K562 (cell line): ENCODE data around the gene FXYD4. TPM values are rescaled to one million over a fixed set of nuclear protein-coding genes. Genes with fewer than 3 reads are reported as not detected.

Experiments used
- ATAC-seq: fragments of 200-7000 bp; cut with Tn5 transposase; 3 replicates; pipeline ENCODE4 v1.9.1; 2020; ENCODE audit warnings: moderate library complexity
- BruUV-seq: library from RNA; stranded (reverse); fragments of 400-500 nt; replicated peaks from 2 replicates; lab custom pipeline; 2021; lab: Mats Ljungman, UMichigan
- CTCF ChIA-PET: fragments of 300-600 bp; formaldehyde crosslinking; extraction: SDS; loops from one replicate; lab custom pipeline; 2021; ENCODE audit warnings: low intra/inter-chr PET ratio; lab: Yijun Ruan, JAX
- POLR2A ChIA-PET: fragments of 300-600, 350-650 bp; sonication (Branson Sonifier 250); formaldehyde crosslinking; extraction: SDS; loops from one replicate; lab custom pipeline; 2021; ENCODE audit warnings: antibody characterized with exemption, inconsistent platforms; lab: Yijun Ruan, JAX
- DNase-seq, 4 experiments: peaks; one replicate each; pipeline versions ENCODE4 v3.0.0 to v3.0.0-alpha.2; 2011 to 2018; ENCODE audit warnings: low spot score in 3 of 4, mixed read lengths in 3 of 4; ENCODE audit errors: extremely low read depth in 1 of 4
- FAIRE-seq: peaks from 2 replicates; lab custom pipeline; 2011; peaks lifted over from hg19 to GRCh38; lab: Jason Lieb, UNC
- H2AFZ ChIP-seq: 2 replicates; pipeline ENCODE4 v1.6.0; 2011; ENCODE audit warnings: low read depth, low read length, control low read depth, inconsistent platforms
- H3K27ac ChIP-seq: fragments of 200-600 bp; 3 replicates; pipeline ENCODE4 v1.8.0; 2011; ENCODE audit warnings: low read depth, mild to moderate bottlenecking, control low read depth, inconsistent platforms, low read length, moderate library complexity, mixed read lengths; ENCODE audit errors: extremely low read depth
- H3K27me3 ChIP-seq, 2 experiments: fragments of 300-600 bp in 1 of 2; 2 replicates in 1 of 2; 3 replicates in 1 of 2; pipeline versions ENCODE4 v1.6.0 to v1.8.0; 2011; ENCODE audit warnings: inconsistent platforms in 2 of 2, low read length in 2 of 2, mild to moderate bottlenecking in 1 of 2, mixed read lengths in 1 of 2, moderate library complexity in 1 of 2; ENCODE audit not compliant: control insufficient read depth in 2 of 2, insufficient read depth in 2 of 2
- H3K36me3 ChIP-seq: fragments of 300-600 bp; 3 replicates; pipeline ENCODE4 v1.8.0; 2011; ENCODE audit warnings: mild to moderate bottlenecking, low read length, inconsistent platforms; ENCODE audit not compliant: control insufficient read depth, insufficient read depth
- H3K4me1 ChIP-seq, 2 experiments: fragments of 200-600 bp in 1 of 2; replicated peaks in 1 of 2; 2 replicates in 1 of 2; 3 replicates in 1 of 2; pipeline versions ENCODE4 v1.5.1 to v1.8.0; 2011; ENCODE audit warnings: inconsistent platforms in 2 of 2, low read length in 2 of 2, mild to moderate bottlenecking in 1 of 2, mixed read lengths in 1 of 2, moderate library complexity in 1 of 2; ENCODE audit not compliant: control insufficient read depth in 2 of 2, insufficient read depth in 2 of 2
- H3K4me2 ChIP-seq: 2 replicates; pipeline ENCODE4 v1.6.1; 2011; ENCODE audit warnings: low read length, control low read depth, inconsistent platforms, mixed read lengths; ENCODE audit not compliant: insufficient read depth
- H3K4me3 ChIP-seq: fragments of 200-600 bp; sonication (generic), shearing (Covaris generic); 2 replicates; pipeline ENCODE4 v1.5.1; 2016; ENCODE audit warnings: control low read depth, inconsistent platforms
- H3K79me2 ChIP-seq: fragments of 200-600 bp; 3 replicates; pipeline ENCODE4 v1.8.0; 2011; ENCODE audit warnings: low read length, inconsistent platforms; ENCODE audit not compliant: control insufficient read depth, insufficient read depth
- H3K9ac ChIP-seq, 2 experiments: 2 replicates each; pipeline versions ENCODE4 v1.6.0 to v1.6.1; 2011; ENCODE audit warnings: low read depth in 2 of 2, low read length in 2 of 2, control low read depth in 1 of 2, inconsistent platforms in 1 of 2, mild to moderate bottlenecking in 1 of 2, mixed read lengths in 1 of 2; ENCODE audit not compliant: insufficient read depth in 1 of 2
- H3K9me1 ChIP-seq: one replicate; pipeline ENCODE4 v1.6.0; 2011; ENCODE audit warnings: inconsistent platforms, mild to moderate bottlenecking, low read length, moderate library complexity; ENCODE audit not compliant: control insufficient read depth, insufficient read depth
- H3K9me3 ChIP-seq: replicated peaks from 2 replicates; pipeline ENCODE4 v1.5.1; 2011; ENCODE audit warnings: low read depth, low read length, inconsistent platforms; ENCODE audit not compliant: control insufficient read depth, insufficient read depth
- H4K20me1 ChIP-seq: replicated peaks from 2 replicates; pipeline ENCODE4 v1.6.1; 2011; ENCODE audit warnings: low read length, inconsistent platforms, mixed read lengths; ENCODE audit not compliant: control insufficient read depth, insufficient read depth
- CBX1 ChIP-seq: sonication (generic); IDR thresholded peaks from 2 replicates; pipeline ENCODE4 v1.6.1; 2016; ENCODE audit warnings: antibody characterized with exemption, low read depth, mild to moderate bottlenecking
- ELF4 ChIP-seq: fragments of 450-650 bp; formaldehyde crosslinking; IDR thresholded peaks from 2 replicates; pipeline ENCODE4 v1.4.0; 2022; ENCODE audit warnings: missing genetic modification characterization
- EWSR1 ChIP-seq: fragments of 450-650 bp; IDR thresholded peaks from 2 replicates; pipeline ENCODE4 v1.6.1; 2018; ENCODE audit warnings: borderline replicate concordance, mild to moderate bottlenecking, low read depth, moderate library complexity; ENCODE audit not compliant: partially characterized antibody
- FOXA3 ChIP-seq, 2 experiments: fragments of 450-650 bp in 1 of 2; sonication (generic) in 1 of 2; formaldehyde crosslinking; IDR thresholded peaks in 1 of 2; conservative IDR thresholded peaks in 1 of 2; 2 replicates each; pipeline versions ENCODE4 v1.4.0 to v1.8.0; 2020 to 2022; ENCODE audit warnings: mild to moderate bottlenecking in 2 of 2, missing genetic modification reagents in 1 of 2
- GATAD2B ChIP-seq: fragments of 450-650 bp; IDR thresholded peaks from 2 replicates; pipeline ENCODE4 v1.6.1; 2017; ENCODE audit warnings: mild to moderate bottlenecking, borderline replicate concordance
- JUN ChIP-seq, 2 experiments: sonication (generic) in 1 of 2; formaldehyde crosslinking in 1 of 2; IDR thresholded peaks; 2 replicates each; pipeline versions ENCODE4 v1.6.1 to v1.8.0; 2012 to 2022; ENCODE audit warnings: borderline replicate concordance in 2 of 2, mild to moderate bottlenecking in 2 of 2, improper control_type of control experiment in 1 of 2, low read depth in 1 of 2, low read length in 1 of 2, missing genetic modification reagents in 1 of 2
- PHF21A ChIP-seq: fragments of 450-650 bp; IDR thresholded peaks from 2 replicates; pipeline ENCODE4 v1.6.1; 2017; ENCODE audit warnings: low read depth, borderline replicate concordance
- PHF8 ChIP-seq: fragments of 200-600 bp; sonication (generic); IDR thresholded peaks from 2 replicates; pipeline ENCODE4 v1.6.1; 2012; ENCODE audit warnings: mixed run types, mild to moderate bottlenecking, inconsistent platforms, low read length, moderate library complexity, borderline replicate concordance
- PTRF ChIP-seq: fragments of 450-650 bp; IDR thresholded peaks from 2 replicates; pipeline ENCODE4 v1.6.1; 2016; ENCODE audit warnings: mild to moderate bottlenecking, missing genetic modification characterization, missing compliant biosample characterization
- SRSF7 ChIP-seq: fragments of 200-400 bp; formaldehyde crosslinking; optimal IDR thresholded peaks from 2 replicates; pipeline ENCODE3; 2017; ENCODE audit warnings: mild to moderate bottlenecking, low read depth, low read length
- STAT5B ChIP-seq: fragments of 250-450 bp; sonication (Bioruptor Pico); IDR thresholded peaks from 2 replicates; pipeline ENCODE4 v1.8.0; 2021; ENCODE audit warnings: mild to moderate bottlenecking, inconsistent platforms
- U2AF1 ChIP-seq: fragments of 200-400 bp; formaldehyde crosslinking; optimal IDR thresholded peaks from 2 replicates; pipeline ENCODE3; 2017; ENCODE audit warnings: mild to moderate bottlenecking, low read depth, low read length, moderate library complexity
- XRCC4 ChIP-seq: IDR thresholded peaks from one replicate; pipeline ENCODE4 v1.6.1; 2011; ENCODE audit not compliant: insufficient read depth, insufficient read length; ENCODE audit errors: extremely low read depth
- ZNF449 ChIP-seq: fragments of 250-450 bp; sonication (Bioruptor Pico); IDR thresholded peaks from 2 replicates; pipeline ENCODE4 v1.8.0; 2022; ENCODE audit warnings: moderate library complexity, mild to moderate bottlenecking, inconsistent platforms
- WGBS: fragments of 100-300 bp; shearing (Covaris generic); methylation state at CpG from one replicate; pipeline ENCODE4 v1.1.6; 2016; ENCODE audit warnings: low coverage, mixed read lengths; ENCODE audit not compliant: insufficient coverage; ENCODE audit errors: missing lambda C conversion rate; 5-methylcytosine and 5-hydroxymethylcytosine counted together
- in situ Hi-C: fragments of 300-500 bp; cut with MboI; formaldehyde crosslinking; loops from 4 replicates; pipeline ENCODE4 v1.15.0; 2018; ENCODE audit warnings: inconsistent platforms, mixed read lengths
- intact Hi-C: fragments of 100-400 bp; cut with micrococcal nuclease; formaldehyde crosslinking; loops from 2 replicates; pipeline ENCODE4 v1.14.2; 2022
- polyA plus RNA-seq, 8 experiments: library from polyadenylated mRNA; depleted of rRNA in 4 of 8; stranded (reverse) in 5 of 8; unstranded in 3 of 8; fragments of >200 nt; fragmentation: Nextera tagmentation in 2 of 8; fragmentation: Illumina TruSeq in 1 of 8; extraction: Ambion mirVana in 2 of 8; extraction: Trizol in 1 of 8; gene quantifications; 2 replicates each; pipeline versions ENCODE4 v1.2.1 to v1.2.3, GENCODE V29; 2011 to 2014; ENCODE audit warnings: inconsistent platforms in 1 of 8, missing spikeins in 1 of 8
- total RNA-seq, 7 experiments: library from RNA; depleted of rRNA in 6 of 7; stranded (reverse); fragments of >200 nt in 6 of 7; fragmentation: Illumina TruSeq in 2 of 7; extraction: Trizol in 2 of 7; gene quantifications; 2 replicates each; pipeline versions ENCODE4 v1.2.1 to v1.2.3, GENCODE V29; 2011 to 2021; ENCODE audit warnings: low replicate concordance in 1 of 7
- TF ChIP-seq, protein P1 (sequence below): fragments of 200-400 bp; formaldehyde crosslinking; IDR thresholded peaks from 2 replicates; pipeline ENCODE4 v1.6.1; 2017; ENCODE audit warnings: mild to moderate bottlenecking, low read depth, low read length, moderate library complexity

Gene FXYD4
- total and polyA plus RNA-seq, 9 of the 15 experiments (the other 6 are each of a cell fraction or from before 2014, with no cell fraction given) = not detected

DNA sequence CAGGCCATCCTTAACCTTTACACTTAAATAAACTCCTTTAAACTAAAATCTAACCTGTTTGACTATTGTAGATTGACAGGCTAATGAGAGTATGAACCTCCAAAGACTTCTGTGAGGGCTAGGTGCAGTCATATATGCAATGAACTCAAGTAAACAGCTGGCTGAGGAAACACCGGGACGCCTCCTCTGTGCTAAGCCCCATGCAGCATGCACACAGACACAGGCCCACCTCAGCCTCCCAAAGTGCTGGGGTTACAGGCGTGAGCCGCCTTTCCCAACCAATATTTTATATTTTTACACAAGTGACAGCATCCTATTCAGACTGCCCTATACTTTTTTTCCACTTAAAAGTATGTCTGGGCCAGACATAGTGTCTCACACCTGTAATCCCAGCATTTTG lies 1.5 kb upstream of the FXYD4 start (continued):
- no peak for TF ChIP-seq ELF4 (CRISPR knock-in tag)
- TF ChIP-seq GATAD2B = no peak
- TF ChIP-seq SRSF7 = no peak
- TF ChIP-seq, protein P1, sequence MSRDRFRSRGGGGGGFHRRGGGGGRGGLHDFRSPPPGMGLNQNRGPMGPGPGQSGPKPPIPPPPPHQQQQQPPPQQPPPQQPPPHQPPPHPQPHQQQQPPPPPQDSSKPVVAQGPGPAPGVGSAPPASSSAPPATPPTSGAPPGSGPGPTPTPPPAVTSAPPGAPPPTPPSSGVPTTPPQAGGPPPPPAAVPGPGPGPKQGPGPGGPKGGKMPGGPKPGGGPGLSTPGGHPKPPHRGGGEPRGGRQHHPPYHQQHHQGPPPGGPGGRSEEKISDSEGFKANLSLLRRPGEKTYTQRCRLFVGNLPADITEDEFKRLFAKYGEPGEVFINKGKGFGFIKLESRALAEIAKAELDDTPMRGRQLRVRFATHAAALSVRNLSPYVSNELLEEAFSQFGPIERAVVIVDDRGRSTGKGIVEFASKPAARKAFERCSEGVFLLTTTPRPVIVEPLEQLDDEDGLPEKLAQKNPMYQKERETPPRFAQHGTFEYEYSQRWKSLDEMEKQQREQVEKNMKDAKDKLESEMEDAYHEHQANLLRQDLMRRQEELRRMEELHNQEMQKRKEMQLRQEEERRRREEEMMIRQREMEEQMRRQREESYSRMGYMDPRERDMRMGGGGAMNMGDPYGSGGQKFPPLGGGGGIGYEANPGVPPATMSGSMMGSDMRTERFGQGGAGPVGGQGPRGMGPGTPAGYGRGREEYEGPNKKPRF = no peak
- TF ChIP-seq JUN (IDR thresholded peaks at IDR 0.05; ENCODE audit: borderline replicate concordance, low read depth, low read length) = no peak
- no peak for TF ChIP-seq JUN (CRISPR knock-in tag; IDR thresholded peaks at IDR 0.05; ENCODE audit: borderline replicate concordance)

DNA sequence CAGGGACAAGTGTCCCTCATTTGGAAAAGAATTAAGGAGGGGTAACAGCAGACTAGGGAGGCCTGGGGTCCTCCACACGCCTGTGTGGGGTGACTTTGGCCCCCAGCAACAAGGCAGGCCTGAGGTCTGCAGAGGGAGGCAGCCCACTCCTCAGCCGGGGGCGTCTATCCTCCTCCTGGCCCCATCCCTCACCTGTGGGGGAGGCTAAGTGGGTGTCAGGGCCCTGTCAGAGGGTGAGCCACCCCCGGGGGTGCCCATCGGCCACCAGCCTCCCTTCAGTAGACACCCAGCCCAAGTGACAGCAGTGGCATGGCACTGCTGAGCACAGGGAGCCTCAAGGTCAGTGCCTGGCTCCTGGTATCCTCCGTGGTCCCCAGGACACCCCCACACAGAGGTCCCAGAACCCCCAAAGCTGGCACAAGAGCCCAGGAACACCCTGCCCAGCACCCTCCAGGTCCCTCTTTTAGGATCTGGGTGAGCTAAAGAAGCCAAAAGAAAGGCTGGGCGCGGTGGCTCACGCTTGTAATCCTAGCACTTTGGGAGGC lies 693 bp upstream of the FXYD4 start:
- no peak overlapping the region for H3K27ac ChIP-seq
- POLR2A ChIA-PET = interaction anchor here (0.5 to 2.8 kb wide), 3 partner anchors 11 to 1003 kb away, joined by 3 to 20 read pairs (median 4); no protein-coding TSS in a partner anchor
- no peak for TF ChIP-seq ZNF449 (CRISPR knock-in tag)
- TF ChIP-seq CBX1 = no peak
- no peak for TF ChIP-seq PHF21A
- no peak for TF ChIP-seq PHF8
- TF ChIP-seq STAT5B (CRISPR knock-in tag) = no peak
- no peak for TF ChIP-seq PTRF
- TF ChIP-seq XRCC4 = no peak
- TF ChIP-seq U2AF1 = no peak
- no peak for TF ChIP-seq FOXA3 (CRISPR knock-in tag; conservative IDR thresholded peaks at IDR 0.05 in 1 of 2, IDR thresholded peaks at IDR 0.05 in 1 of 2)
- no peak for TF ChIP-seq EWSR1

More for the DNA sequence above, 693 bp upstream of the FXYD4 start:
- H3K9me3 ChIP-seq = no peaks in the 10 kb centered on the region
- no peaks in the 10 kb centered on the region for H3K9me1 ChIP-seq
- H3K4me2 ChIP-seq = no peak overlapping the region
- H3K4me3 ChIP-seq = no peak overlapping the region
- no peak for DNase-seq
- no TSS peak for BruUV-seq
- FAIRE-seq = no peak
- WGBS = 37% methylated on average over 9 of the region's 9 CpGs
- H3K4me1 ChIP-seq = peaks cover 0 to 14% of the 10 kb centered on the region in 2 experiments; a peak in 2 of 5 replicates
- in situ Hi-C loops = no loop called here
- H3K36me3 ChIP-seq = no peaks in the 10 kb centered on the region
- intact Hi-C loops = no loop called here
- CTCF ChIA-PET = no interaction called here
- ATAC-seq = no peak
- peak overlapping the region in 1 of 2 experiments; percentile 78; a peak in 2 of 4 replicates for H3K9ac ChIP-seq
- H3K27me3 ChIP-seq = peaks cover 0 to 15% of the 10 kb centered on the region in 2 experiments; a peak in 2 of 5 replicates
- H3K79me2 ChIP-seq = no peaks in the 10 kb centered on the region
- no peaks in the 10 kb centered on the region for H4K20me1 ChIP-seq
- no peak overlapping the region for H2AFZ ChIP-seq
